Measurements from ENCODE around the gene AGO3.
A peak's percentile ranks its signal among the peaks of the same experiment; 100 is the strongest.
"Not testable (repeated sequence)": the region's sequence is repeated elsewhere in the genome, so short reads cannot be mapped to it uniquely, and the experiment has no call there.

The AGO3 gene

DNA sequence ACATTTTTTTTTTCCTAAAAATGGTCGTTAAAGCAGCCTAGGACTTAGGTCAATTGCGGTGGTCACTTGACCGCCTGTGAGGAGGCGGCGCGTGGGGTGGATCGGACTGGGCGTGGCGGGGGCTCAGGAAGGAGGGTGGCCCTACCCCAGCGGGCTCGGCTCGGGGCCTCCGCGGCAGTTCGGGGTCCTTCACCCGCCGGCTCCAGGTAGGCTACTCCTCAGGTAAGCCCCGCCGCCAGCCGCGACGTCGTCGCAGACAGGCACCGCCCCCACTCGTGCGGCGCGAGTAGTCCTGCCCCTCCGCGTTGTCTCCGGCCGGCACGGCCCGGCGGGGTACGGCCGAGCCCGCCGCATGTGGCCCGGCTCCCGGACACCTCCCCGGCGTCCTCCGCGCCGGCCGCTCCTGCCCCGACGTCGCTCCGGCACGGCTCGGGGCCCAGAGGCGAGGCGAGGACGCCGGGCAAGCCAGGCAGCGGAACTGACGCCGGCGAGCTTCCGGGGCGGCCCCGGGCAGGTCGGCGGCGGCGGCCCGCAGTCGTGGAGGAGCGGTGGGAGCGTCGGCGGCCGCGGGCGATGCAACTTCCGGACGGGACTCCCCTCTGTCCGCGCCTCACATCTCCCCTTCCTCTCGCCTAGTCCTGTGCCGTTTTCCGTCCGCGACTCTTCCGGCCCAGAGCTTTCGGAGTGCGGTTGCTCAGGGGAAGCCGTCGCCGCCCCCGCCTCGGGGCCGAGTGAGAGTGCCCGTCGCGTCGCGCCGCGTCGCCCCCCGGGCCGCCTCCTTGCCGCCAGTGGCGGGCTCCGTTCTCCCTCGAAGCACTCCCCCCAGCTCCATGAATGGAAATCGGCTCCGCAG is at the start of gene AGO3:
Gene AGO3 (plus strand): TSS at position 513 of the 853 bp plus-strand sequence. CDS start 322 bp downstream, at position 835.
- peak; percentile 76 to 89 (median 79) for DNase-seq (ENCODE audit: low read depth in 3 of 3)

DNA sequence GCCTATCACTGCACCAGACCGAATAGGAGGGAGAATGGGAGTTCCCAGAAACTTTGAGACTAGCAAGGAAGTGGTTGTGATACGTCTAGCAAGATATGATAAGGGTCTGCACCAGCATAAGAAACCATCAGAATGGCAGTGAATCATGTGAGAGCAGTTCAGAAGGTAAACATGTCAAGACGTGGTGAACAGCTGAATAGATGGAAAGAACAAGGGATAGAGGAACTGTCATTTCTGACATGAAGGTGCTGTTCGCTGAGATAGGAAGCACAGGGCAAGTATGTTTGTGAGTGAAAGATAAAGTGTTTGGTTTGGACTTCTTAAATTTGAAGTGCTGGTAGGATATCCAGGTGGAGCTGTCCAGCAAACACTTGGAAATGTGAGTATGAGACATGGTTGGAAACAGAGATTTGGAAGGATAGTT is 49.0 kb upstream of the AGO3 start:
- no peak for DNase-seq (ENCODE audit: low read depth in 3 of 3)

DNA sequence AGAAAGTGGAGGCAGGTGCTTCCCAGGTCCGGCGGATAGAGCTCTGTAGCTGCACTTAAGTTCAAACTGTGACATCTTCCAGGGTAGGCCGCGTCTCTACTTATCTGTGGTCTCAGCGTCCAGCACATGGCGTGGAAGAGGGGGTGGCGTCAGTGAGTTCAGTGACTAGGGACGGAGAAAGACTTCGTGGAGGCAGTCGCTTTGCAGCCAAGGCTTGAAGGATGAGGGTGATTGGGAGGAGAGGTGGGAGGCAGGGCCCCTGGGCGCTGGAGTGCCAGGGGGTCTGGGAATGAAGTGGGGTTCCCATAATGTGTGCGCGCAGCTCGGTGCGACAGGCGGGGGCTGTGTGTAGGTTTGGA is 48.3 kb upstream of the AGO3 start:
- DNase-seq (ENCODE audit: low read depth in 3 of 3) = no peak

DNA sequence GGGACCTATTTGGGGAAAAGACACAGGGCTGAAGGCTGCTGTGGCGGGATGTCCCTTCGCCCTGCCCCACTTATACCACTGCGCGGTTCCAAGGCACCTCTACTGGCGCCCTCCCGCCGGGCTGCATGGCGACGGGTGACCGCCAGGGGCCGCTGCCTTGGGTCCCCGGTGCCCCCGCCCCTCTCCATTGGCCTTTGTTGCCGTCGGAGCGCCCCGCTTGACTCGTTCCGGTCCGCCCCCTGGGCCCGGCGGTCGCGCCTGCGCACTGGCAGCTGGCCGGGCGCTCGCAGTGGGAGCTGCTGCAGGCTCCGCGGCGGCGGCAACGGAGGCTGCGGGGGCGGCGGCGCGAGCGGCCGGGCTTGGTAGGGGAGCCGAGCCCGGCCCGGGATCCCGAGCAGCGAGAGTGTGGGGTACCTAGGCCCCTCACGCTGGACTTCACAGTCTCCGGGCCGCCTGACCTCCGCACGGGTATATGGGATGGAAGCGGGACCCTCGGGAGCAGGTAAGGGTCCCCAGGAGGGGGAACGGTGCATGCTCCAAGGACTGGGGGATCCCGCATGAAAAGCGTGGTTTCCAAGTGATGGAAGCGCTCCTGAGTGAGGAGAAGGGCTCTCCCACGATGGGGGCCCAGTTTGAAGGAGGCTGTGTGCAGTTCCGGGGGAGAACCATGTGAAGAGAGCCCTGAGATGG is 47.8 kb upstream of the AGO3 start, which contains the start of gene AGO1:
Gene AGO1 (plus strand): TSS at position 265 of the 690 bp plus-strand sequence. CDS start 213 bp downstream, at position 478.
- DNase-seq (ENCODE audit: low read depth in 3 of 3) = peak; percentile 93 to 96 (median 95)

DNA sequence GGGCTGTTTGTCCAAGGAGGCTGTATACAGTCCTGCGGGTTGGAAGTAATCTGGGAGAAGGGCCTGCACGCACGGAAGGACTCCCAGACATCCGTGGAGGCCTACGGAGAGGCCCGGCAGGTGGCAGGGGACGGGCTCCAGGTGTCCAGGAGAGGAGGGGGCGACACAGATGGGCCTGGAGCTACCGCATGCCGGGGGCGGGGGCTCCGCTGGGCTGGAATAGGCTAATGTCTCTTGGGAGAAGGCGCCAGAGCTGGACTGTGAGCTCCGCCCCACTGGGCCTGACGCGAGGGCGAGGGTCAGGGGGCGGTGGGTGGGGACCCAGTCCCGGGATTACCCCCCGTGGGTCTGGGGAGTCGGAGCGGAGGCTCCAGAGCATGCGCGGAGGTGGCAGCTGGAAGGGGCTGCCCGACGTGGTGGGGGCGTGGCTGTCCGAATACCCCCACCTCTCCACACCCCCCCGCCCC is 47.2 kb upstream of the AGO3 start:
- DNase-seq (ENCODE audit: low read depth in 3 of 3) = peak in 2 of 3 experiments; percentile 29 to 59

DNA sequence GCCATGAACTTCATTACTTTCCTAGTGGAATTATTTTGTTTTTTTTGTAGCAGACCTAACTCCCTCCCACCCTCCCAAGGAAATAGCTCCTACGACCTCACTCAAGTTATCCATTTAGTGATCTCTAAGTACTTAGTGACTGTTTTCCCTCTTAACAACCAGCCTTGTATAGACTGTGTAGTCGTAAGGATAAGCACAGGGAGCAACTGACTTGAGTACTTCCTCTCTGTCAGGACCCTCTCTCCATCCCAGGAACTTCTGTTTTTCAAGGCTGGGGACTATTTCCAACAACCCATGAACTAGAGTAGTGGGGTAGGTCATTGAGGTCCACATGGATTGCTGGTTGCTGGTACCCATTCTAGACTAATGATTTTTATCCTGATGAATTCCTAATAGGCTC is 46.0 kb upstream of the AGO3 start:
- DNase-seq (ENCODE audit: low read depth in 3 of 3) = no peak

DNA sequence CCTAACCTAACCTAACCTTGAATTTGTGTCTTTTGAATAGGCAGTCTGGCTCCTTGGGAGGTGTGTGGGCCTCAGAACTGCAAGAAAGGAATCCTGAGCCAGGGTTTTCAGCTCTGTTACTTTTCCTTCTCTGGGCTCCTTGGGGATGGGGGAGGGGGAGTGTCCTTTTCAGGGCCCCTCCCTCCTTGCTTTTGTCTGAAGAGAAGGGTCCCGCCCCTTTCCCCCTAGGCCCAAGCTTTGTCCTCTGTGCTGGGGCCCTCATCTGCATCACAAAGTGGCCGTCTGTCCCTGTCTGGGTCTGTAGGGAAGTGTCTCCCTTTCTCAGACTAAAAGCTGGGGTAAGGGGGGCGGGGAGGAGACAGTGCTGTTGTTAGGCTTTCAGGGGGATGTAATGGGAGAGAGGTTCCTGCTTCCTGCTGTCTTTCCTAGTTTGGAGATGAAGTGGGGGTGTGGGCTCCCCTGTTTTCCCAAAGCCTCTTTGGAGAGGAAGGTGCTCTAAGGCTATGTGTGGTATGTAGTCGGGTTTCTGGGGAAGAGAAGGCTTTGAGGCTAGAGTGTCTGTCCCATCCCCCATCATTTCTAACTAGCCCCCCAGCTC is 44.8 kb upstream of the AGO3 start:
- DNase-seq (ENCODE audit: low read depth in 3 of 3) = no peak

DNA sequence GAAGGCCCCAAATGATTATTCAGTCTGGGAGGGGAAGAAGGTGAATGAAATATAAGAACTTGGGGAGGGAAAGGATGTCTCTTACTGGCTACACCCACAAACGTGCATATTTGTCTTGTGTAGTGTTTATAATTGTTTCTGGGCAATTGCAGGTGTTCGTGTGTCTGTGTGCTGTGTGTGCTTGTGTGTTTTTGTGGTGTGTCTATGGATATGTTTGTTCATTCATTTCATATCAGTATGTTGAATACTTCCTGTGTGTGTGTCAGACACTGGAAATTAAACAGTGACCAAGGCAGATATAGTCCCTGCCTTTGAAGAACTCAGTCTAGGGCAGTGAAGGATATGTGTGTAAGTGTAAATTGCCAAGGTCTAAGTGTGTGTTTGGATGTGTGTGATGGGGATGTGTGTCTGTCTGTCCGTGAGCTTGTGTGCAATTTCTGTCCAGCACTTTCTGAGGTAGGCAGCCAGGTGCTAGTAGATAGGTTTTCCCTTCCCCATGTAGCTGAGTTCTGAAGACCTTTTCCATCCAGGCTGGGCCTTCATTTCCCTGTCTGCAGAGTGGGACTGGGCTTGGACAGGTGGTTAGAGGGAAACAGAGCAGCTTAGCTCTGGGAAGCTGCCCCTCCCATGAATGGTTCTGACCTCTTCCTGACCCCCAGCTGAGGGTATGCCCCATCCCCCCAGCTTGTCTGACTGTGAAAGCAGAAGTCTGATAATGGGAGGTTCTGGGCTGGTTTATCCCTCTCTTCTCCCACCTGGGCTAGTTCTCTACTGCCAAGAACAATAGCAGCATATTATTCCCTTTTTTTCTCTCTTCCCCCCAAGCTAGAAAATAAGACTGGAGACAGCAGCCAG is 44.1 kb upstream of the AGO3 start:
- DNase-seq (ENCODE audit: low read depth in 3 of 3) = no peak

DNA sequence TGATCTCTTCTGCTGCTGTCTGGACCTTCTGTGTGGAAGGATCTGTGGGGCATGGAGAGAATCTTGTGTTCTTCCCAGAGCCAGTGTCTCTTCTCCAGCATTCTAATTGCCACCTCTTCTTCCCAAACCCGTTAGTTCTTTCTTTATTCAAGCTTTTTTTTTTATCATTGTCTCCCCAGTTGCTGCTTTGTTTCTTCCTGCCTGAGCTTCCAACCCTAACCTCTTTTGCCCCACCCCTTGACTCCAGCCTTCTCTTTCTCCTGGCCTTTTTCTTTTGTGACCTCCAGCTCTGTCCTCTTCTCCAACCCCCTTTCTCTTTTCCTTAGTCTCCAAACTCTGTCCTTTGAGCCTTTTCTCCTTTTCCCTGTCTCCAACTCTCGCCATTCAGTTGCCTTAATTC is 43.4 kb upstream of the AGO3 start:
- DNase-seq (ENCODE audit: low read depth in 3 of 3) = no peak

DNA sequence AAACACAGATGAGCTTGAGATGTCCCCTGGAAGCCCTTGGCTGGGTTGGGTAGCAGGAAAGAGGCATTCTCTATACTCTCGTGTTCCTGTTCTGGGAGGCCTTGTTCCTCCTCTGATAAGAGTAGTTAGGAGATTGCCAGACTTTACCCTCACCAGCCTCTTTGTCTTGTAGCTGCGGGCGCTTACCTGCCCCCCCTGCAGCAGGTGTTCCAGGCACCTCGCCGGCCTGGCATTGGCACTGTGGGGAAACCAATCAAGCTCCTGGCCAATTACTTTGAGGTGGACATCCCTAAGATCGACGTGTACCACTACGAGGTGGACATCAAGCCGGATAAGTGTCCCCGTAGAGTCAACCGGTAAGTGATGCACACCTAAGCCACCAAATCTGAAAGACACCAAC is 42.6 kb upstream of the AGO3 start:
- no peak for DNase-seq (ENCODE audit: low read depth in 3 of 3)

DNA sequence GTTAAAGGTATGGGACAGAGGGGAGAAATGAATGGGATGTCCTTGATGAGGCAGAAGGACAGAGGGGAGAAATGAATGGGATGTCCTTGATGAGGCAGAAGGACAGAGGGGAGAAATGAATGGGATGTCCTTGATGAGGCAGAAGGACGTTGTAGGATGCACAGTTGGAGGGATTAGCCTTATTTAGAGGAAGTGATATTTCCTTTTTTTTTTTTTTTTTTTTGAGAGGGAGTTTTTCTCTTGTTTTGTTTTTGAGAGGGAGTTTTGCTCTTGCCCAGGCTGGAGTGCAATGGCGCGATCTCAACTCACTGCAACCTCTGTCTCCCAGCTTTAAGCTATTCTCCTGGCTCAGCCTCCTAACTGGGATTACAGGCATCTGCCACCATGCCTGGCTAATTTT is 41.9 kb upstream of the AGO3 start:
- not testable (repeated sequence) for DNase-seq (ENCODE audit: low read depth in 3 of 3)

DNA sequence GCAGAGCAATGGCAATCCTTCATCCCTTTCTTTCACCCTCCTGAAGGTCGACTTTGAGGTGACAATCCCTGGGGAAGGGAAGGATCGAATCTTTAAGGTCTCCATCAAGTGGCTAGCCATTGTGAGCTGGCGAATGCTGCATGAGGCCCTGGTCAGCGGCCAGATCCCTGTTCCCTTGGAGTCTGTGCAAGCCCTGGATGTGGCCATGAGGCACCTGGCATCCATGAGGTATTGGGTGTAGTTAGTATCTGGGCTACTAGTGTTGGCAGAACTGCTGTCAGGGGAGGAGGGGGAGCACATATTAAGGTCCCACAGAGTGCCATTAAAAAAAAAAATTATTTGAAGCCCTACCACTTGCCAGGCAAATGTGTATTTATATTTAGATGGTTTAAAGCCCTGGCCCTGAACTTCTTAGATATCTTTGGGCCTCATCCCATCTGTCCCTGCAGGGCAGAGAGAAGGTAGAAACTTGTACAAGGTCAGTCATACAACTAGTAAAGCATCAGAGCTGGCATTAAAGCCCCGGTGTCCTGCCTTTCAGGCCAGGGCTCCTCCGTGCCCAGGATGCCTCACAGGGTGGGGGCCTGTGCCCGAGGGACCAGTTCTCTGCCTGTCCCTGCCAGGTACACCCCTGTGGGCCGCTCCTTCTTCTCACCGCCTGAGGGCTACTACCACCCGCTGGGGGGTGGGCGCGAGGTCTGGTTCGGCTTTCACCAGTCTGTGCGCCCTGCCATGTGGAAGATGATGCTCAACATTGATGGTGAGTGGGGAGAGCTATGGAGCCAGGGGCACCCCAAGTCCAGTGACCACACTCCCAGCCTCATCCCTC is 37.6 kb upstream of the AGO3 start:
- no peak for DNase-seq (ENCODE audit: low read depth in 3 of 3)

DNA sequence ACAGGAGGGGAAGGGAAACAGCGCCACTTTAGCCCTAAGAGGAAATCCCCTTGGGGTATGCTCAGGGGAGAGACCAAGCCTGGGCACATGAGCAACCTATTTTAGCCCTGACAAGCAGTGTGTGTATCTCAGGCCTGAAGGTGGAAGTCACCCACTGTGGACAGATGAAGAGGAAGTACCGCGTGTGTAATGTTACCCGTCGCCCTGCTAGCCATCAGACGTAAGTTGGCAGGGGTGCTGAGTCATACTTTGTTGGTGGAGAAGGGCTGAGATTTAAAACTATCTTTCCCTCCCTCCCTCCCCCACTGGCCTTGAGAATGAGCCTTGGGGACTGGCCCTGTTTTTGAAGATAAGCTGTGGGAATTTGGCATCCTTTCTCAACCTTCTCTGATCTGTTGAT is 36.7 kb upstream of the AGO3 start:
- no peak for DNase-seq (ENCODE audit: low read depth in 3 of 3)

DNA sequence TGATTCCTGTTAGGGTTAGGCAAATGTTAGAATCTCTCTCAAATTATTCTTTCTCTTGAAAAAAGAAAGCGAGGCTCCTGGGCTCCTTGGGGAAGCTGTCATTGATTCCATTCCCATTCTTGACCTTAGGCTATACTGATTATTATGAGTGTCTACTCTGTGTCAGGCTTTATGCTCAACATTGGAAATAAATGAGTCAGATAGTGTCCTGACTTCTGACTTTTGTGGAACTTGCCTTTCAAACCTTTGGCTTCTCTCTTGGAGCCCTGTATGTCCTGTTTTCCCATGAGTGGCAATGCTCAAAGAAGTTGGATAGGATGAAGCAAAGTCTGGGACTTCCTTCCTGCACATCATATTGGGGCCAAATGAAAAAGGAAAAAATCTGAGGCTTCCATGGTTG is 36.2 kb upstream of the AGO3 start:
- no peak for DNase-seq (ENCODE audit: low read depth in 3 of 3)

DNA sequence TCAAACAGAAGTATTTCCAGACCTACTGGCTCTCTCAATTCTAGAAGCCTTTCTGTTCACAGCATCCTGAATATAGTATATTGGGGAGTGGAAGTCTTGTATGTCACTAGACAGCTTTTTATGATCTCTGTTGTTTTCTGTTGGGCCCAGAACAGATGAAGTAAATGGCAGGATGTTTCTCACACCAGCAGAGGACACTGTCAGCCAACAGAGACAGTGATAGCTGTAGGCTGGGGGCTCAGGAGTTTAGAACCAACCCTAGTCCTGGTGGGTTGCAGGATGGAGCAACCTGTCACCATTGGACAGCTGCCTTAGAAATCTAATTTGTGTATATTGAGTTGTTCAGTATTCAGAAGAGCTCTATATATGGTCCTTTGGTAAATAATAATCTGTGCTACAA is 31.0 kb upstream of the AGO3 start:
- no peak for DNase-seq (ENCODE audit: low read depth in 3 of 3)

DNA sequence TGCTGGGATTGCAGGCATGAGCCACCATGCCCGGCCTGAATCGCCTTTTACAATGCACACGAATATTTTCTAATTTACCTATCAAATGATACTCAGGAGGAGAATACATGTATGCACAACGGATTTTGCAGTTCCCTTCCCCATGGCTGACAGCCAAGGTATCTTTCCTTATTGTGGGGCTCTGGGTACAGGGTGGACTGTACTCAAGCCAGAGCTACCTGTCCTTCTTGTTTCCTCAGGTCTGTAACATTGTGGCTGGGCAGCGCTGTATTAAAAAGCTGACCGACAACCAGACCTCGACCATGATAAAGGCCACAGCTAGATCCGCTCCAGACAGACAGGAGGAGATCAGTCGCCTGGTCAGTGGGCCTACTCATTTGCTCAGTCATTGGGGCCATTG is 29.7 kb upstream of the AGO3 start:
- no peak for DNase-seq (ENCODE audit: low read depth in 3 of 3)

DNA sequence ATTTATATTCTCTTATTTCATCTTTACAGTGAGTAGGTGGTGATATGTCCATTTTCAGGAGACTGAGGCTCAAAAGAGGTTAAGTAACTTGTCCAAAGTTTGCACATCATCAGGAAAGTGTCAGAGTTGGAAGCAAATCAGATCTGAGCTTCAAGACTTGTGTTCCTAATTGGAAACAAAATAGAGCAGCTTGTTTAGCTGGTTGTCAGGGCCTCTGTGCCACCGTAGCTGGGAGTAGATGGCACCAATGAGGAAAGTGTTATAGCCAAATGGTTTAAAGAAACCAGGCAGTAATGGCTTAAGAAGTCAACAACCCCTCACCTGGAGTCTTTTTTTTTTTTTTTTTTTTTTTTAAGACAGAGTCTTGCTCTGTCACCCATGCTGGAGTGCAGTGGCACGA is 28.2 kb upstream of the AGO3 start:
- DNase-seq (ENCODE audit: low read depth in 3 of 3) = no peak

DNA sequence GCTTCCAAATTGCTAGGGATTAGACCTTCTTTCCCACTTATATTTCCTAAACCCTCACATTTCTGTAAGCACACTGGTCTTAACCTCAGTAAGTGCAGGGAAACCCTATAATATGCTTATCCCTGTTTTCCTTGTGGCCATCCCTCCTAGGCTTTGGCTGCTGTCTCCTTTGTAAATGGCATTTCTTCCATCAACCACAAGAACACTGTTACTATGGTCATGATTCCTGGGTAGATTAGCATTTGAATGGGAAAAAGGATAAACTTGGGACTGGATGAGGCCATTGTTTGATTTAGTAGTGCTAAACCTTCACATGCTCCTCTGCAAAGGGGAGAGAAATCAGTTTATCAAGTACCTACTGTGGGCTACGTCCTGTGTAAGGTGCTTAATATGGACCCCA is 16.2 kb upstream of the AGO3 start:
- DNase-seq (ENCODE audit: low read depth in 3 of 3) = no peak

DNA sequence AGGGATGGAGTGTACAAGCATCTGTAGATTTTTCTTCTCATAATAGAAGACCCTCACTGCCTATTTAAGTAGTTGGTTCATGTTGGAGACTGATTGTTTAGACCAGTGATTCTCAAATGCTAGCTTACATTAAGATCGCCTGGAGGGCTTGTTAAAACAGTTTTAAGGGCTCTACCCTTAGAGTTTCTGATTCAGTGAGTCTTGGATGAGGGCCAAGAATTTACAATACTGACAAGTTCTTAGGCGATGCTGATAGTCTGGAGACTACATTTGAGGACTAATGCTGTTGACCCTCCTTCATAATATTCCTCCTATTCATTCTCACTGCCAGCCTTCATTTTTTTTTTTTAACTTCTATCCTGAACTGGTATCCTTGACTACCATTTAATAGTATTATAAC is 15.2 kb upstream of the AGO3 start:
- DNase-seq (ENCODE audit: low read depth in 3 of 3) = no peak

DNA sequence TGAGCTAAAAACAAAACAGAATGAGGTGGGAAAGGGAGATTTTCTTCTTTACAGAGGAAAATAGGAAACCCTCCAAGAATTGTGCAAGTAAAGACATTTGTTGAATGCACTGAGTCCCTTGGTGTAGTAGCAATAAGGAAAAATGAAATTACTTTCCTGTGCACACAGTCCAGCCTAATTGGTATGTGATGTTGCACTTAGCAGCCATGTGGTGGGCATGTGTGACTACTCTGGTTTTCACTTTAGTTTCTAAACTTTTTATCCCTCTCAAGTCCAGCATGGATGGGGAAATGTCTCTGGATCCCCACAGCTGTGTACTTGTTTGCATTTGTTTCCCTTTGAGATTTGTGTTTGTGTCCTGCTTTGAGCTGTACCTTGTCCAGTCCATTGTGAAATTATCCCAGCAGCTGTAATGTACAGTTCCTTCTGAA is 7.1 kb upstream of the AGO3 start:
- no peak for DNase-seq (ENCODE audit: low read depth in 3 of 3)

DNA sequence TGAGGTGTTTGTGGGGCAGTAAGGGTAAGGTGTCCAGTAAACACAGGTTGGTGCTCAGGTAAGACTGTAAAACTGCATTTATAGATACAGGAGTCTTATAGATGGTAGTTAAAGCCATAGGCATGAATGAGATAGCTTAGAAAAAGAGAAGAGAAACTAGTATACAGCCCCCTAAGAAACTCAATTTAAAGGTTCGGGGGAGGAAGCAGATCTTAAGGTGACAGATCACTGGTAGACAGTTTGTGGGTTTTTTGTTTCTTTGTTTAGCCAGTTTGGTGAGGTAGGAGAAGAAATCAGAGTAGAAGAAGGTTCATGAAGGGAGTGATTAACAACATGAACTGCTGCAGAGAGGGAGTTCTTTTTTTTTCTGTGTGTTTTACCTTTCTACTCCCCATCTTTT is 6.1 kb upstream of the AGO3 start:
- no peak for DNase-seq (ENCODE audit: low read depth in 3 of 3)
